Daoy (cell line): ENCODE results near the gene KCNAB2. TPM values are rescaled to one million over a fixed set of nuclear protein-coding genes. Genes with fewer than 3 reads are reported as not detected.
A peak's percentile ranks its signal among the peaks of the same experiment; 100 is the strongest.

Experiments used
- DNase-seq: peaks from one replicate; pipeline ENCODE4 v3.0.0-alpha.2; 2015; ENCODE audit warnings: low read depth
- total RNA-seq: library from RNA; depleted of rRNA; stranded (reverse); fragments of >200 nt; shearing (Covaris generic); gene quantifications from 2 replicates; pipeline ENCODE4 v1.2.3, GENCODE V29; 2014

KCNAB2 gene
- total RNA-seq, 1 experiment from 2014 or later = 8.3 TPM

- no peak for DNase-seq
These were observed 50.8 kb downstream of the KCNAB2 start for GRCh38 chr1:6096243-6097116.

- DNase-seq = no peak
These were observed 51.5 kb downstream of the KCNAB2 start for GRCh38 chr1:6097117-6097595.

DNA sequence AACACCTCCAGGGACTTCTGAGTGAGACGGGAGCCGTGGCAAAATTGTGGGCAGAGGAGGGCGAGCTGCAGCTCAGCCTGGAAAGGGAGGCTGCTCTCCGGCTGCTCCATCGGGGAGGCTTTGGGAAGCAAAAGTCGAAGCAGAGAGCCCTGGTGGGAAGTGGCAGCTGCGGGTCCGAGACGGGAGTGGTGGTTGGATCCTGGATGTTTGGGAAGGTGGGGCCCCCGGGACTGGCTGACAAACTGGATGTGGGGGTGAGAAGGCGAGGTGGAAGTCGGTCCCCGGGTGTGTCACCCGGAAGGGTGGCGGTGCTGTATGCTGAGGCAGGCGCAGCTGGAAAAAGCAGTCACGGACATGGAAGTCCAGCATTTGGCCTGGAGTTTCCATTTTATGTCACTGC lies 52.1 kb downstream of the KCNAB2 start:
- no peak for DNase-seq

DNA sequence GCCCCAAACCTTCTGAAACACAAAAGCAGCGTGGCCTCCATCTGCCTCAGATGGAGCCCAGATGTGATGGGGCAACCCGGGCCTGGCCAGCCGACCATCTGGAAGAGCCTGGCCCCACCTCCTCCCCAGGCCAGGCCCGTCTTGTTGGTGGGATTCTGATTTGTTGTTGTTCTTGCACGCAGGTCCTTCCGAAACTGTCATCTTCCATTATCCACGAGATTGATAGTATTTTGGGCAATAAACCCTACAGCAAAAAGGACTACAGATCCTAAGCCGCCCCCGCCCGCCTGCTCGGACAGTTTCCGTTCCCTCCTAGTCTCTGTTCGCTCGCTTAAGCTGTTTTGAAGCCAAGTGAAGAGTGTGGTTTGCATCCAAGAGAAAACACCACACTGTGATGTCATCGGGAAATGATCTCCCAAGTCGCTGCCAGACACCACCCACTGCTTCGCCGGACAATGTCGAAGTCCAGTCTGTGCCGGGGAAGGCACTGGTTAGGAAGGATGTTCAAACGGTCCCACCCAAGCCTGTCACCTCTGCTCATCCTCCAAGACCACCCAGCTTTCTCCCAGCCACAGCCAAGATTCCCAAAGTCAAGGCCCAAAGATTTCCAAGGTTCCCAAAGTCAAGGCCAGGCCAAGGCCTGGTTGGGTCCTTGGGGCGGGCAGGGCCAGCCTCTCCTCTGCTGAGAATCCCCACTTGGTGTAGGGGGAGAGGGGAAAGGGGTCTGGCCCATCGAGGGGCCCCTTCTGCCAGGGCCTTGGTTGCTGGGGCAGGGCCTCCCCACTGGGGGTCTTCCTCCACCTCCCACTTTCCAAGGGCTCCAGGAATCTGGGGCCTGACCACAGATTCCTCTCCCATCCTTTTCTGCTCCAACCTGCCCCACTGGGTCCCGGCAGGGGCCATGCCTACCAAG lies 52.9 kb downstream of the KCNAB2 start:
- DNase-seq = peak; percentile 55

GRCh38 chr1:6099297-6099696 lies 53.6 kb downstream of the KCNAB2 start:
- no peak for DNase-seq

- no peak for DNase-seq
These were observed 54.4 kb downstream of the KCNAB2 start for GRCh38 chr1:6099787-6100765.

- DNase-seq = no peak
These were observed 55.4 kb downstream of the KCNAB2 start for GRCh38 chr1:6100861-6101783.

DNA sequence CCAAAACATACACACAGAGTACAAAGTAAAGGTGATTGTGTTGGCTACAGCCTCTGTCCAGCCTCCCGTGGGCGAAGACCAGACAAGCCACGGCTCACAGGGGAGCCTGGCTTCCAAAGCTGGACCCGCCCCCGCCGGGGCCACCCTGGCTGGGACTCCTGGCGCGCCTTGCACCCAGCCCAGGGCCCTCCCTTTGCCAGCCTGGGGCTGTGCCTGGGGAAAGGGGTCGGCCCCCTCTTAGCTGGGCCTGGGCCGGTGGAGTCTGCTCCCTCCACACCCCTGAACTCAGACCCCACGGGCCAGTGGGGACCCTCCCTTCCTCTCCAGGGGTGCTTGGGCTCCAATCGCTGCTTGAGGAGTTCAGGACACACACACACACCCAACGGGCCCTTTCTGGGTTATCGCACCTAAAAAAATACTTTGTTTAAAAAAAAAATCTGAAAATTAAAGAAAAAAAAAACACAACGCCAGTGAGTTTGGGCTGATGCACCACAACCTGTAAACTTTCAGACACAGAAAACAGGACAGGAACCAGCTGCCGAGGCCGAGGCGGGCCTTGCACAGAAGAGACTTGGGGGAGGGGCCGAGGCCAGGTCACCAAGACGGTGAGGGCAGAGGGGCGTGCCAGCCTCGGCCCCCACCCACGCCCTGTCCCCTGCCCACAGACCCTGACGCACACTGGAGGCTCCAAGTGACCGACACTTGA lies 56.3 kb downstream of the KCNAB2 start:
- DNase-seq = no peak

- DNase-seq = no peak
These were observed 56.8 kb downstream of the KCNAB2 start for GRCh38 chr1:6102532-6102845.

GRCh38 chr1:6103111-6103853 lies 57.6 kb downstream of the KCNAB2 start:
- DNase-seq = no peak

- no peak for DNase-seq
These were observed 58.3 kb downstream of the KCNAB2 start for GRCh38 chr1:6103854-6104530.

DNA sequence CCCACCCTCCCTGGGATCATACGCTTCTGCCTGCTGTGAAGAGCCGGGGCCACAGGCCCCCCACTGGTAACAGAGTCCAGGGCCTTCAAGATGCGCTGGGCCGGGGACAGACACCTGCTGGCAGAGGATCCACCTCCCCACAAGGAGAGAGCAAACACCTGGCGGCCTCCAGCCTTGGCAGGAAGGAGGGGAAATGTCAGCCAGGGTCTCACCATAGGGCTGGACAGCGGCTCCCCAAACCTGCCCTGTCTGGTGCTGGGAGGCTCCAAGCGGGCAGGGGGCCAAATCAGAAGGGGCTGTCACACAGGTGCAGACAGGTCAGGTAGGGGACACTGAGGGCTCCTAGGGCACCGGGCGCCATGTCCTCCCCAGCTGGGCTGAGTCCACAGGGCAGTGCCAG lies 58.9 kb downstream of the KCNAB2 start:
- no peak for DNase-seq

DNA sequence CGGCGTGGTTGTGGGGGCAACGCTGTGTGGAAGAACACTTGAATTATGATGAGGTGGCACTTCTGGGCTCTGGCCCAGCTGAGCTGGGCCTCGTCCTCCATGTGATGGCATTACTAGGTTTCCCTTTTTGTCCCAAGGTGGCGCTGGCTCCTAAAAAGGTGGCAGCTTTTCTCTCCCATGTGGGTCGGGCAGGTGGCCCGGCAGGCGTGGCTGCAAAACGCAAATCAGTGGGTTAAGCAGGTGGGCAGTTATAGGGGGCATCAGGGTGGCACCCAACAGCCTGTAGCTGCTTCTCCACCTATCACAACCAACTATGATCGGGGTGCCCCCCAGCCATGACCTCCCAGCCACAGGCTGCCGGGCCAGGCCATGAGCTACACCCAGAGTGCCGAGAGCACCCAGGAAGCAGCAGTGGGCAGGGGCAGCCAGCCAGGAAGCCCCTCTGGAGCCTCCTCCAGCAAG lies 59.6 kb downstream of the KCNAB2 start:
- no peak for DNase-seq

DNA sequence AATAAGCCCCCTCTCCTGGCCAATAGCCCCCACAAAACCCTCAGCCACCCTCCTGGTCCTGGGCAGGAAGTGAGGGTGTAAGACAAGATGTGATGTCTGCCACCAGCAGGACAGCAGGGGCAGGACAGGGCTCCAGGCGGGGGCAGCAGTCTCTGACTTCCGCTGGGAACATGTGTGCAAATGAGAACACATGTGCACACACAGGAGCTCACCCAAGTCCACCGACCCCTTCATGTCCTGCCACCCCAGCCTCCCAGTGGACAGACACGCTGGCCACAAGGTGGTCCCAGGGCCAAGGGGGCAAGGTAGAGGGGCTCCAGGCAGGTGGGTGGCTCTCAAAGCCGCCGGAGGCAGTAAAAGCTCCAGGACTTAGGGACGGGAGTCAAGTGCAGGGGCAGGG lies 60.1 kb downstream of the KCNAB2 start:
- DNase-seq = no peak

DNA sequence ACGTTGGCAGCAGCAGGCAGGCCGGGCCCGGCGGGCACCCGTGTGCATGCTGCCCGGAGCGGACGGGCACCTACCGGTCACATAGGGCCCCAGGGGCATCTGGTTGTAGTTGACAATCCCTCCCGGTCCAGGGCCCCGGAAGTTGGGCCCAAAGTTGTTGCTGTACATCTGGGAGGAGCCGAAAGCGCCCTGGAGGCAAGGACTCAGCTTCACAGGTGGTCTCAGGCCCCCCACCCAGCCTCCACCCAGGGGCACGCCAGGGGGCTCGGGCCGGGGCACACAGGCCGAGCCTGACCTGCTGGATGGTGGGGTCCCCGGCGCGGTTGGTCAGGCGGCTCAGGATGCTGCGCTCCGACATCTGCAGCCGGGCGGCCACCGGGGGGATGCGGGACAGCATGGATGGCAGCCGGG lies 60.6 kb downstream of the KCNAB2 start:
- DNase-seq = no peak

DNA sequence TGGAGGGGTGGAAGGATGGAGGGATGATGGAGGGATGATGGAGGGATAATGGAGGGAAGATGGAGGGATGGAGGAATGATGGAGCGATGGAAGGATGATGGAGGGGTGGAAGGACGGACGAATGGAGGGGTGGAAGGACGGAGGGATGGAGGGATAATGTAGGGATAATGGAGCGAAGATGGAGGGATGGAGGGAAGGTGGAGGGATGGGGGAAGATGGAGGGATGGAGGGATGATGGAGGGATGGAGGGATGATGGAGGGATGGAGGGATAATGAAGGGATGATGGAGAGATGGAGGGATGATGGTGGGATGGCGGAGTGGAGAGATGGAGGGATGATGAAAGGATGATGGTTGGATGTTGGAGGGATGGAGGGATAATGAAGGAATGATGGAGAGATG lies 61.3 kb downstream of the KCNAB2 start:
- no peak for DNase-seq

DNA sequence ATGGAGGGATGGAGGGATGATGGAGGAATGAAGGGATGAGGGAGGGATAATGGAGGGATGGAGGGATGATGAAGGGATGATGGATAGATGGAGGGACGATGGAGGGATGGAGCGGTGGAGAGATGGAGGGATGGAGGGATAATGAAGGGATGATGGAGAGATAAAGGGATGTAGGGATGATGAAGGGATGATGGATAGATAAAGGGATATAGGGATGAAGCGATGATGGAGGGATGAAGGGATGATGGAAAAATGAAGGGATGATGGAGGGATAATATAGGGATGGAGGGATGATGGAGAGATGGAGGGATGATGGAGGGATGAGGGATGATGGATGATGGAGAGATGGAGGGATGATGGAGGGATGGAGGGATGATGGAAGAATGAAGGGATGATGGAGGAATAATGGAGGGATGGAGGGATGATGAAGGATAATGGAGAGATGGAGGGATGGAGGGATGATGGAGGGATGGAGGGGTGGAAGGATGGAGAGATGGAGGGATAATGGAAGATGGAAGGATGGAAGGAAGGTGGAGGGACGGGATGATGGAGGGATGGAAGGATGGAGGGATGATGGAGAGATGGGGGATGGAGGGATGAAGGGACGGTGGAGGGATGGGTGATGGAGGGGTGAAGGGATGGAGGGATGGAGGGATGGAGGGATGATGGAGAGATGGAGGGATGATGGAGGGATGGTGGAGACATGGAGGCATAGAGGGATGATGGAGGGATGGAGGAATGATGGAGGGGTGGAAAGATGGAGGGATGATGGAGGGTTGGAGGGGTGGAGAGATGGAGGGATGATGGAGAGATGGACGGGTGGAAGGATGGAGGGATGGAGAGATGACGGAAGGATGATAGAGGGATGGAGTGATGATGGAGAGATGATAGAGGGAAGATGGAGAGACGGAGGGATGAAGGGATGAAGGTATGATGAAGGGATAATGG lies 62.0 kb downstream of the KCNAB2 start:
- DNase-seq = no peak
